Measurements from ENCODE around the gene CYTL1.
"Not testable (repeated sequence)": the region's sequence is repeated elsewhere in the genome, so short reads cannot be mapped to it uniquely, and the experiment has no call there.

The CYTL1 gene

GRCh38 chr4:5019274-5019673, at the start of gene CYTL1:
Gene CYTL1, minus strand, starts transcription at chr4:5019458. Its CDS starts 13 bp downstream, at chr4:5019445.
- in situ Hi-C loops (cut with HindIII; ENCODE audit: low pct_ligation_motif_present, low pct_unique_long_range_greater_than_20kb, low sequenced_read_pairs) = no loop called here
- no peak for DNase-seq

GRCh38 chr4:5067908-5068307, 48.6 kb upstream of the CYTL1 start:
- in situ Hi-C loops (cut with HindIII; ENCODE audit: low pct_ligation_motif_present, low pct_unique_long_range_greater_than_20kb, low sequenced_read_pairs) = no loop called here
- DNase-seq = no peak

GRCh38 chr4:5066968-5067367, 47.7 kb upstream of the CYTL1 start:
- DNase-seq; in situ Hi-C loops (cut with HindIII; ENCODE audit: low pct_ligation_motif_present, low pct_unique_long_range_greater_than_20kb, low sequenced_read_pairs): not testable (repeated sequence)

- in situ Hi-C loops (cut with HindIII; ENCODE audit: low pct_ligation_motif_present, low pct_unique_long_range_greater_than_20kb, low sequenced_read_pairs) = no loop called here
- DNase-seq = no peak
Measured at GRCh38 chr4:5066101-5066500, 46.8 kb upstream of the CYTL1 start.

GRCh38 chr4:5055411-5055810, 36.2 kb upstream of the CYTL1 start:
- no peak for DNase-seq
- in situ Hi-C loops (cut with HindIII; ENCODE audit: low pct_ligation_motif_present, low pct_unique_long_range_greater_than_20kb, low sequenced_read_pairs) = no loop called here

- peak; percentile 75 for DNase-seq
- in situ Hi-C loops (cut with HindIII; ENCODE audit: low pct_ligation_motif_present, low pct_unique_long_range_greater_than_20kb, low sequenced_read_pairs) = no loop called here
Measured at GRCh38 chr4:5054532-5054931, 35.3 kb upstream of the CYTL1 start.

- DNase-seq = no peak
- in situ Hi-C loops (cut with HindIII; ENCODE audit: low pct_ligation_motif_present, low pct_unique_long_range_greater_than_20kb, low sequenced_read_pairs) = no loop called here
Measured at GRCh38 chr4:5052726-5053425, 33.6 kb upstream of the CYTL1 start.

GRCh38 chr4:5052204-5052702, 33.0 kb upstream of the CYTL1 start:
- in situ Hi-C loops (cut with HindIII; ENCODE audit: low pct_ligation_motif_present, low pct_unique_long_range_greater_than_20kb, low sequenced_read_pairs) = no loop called here
- peak; percentile 55 for DNase-seq

- in situ Hi-C loops (cut with HindIII; ENCODE audit: low pct_ligation_motif_present, low pct_unique_long_range_greater_than_20kb, low sequenced_read_pairs) = no loop called here
- DNase-seq = peak; percentile 81
Measured at GRCh38 chr4:5051278-5052203, 32.3 kb upstream of the CYTL1 start, which contains the start of gene STK32B. Gene STK32B, plus strand, starts transcription at chr4:5051480.

- peak; percentile 77 for DNase-seq
- in situ Hi-C loops (cut with HindIII; ENCODE audit: low pct_ligation_motif_present, low pct_unique_long_range_greater_than_20kb, low sequenced_read_pairs) = no loop called here
Measured at GRCh38 chr4:5050520-5051277, 31.4 kb upstream of the CYTL1 start.

- in situ Hi-C loops (cut with HindIII; ENCODE audit: low pct_ligation_motif_present, low pct_unique_long_range_greater_than_20kb, low sequenced_read_pairs) = no loop called here
- DNase-seq = no peak
Measured at GRCh38 chr4:5048721-5049120, 29.5 kb upstream of the CYTL1 start.

GRCh38 chr4:5045097-5045496, 25.8 kb upstream of the CYTL1 start:
- in situ Hi-C loops (cut with HindIII; ENCODE audit: low pct_ligation_motif_present, low pct_unique_long_range_greater_than_20kb, low sequenced_read_pairs) = no loop called here
- DNase-seq = no peak

GRCh38 chr4:5044341-5044740, 25.1 kb upstream of the CYTL1 start:
- DNase-seq = no peak
- in situ Hi-C loops (cut with HindIII; ENCODE audit: low pct_ligation_motif_present, low pct_unique_long_range_greater_than_20kb, low sequenced_read_pairs) = no loop called here

GRCh38 chr4:5043579-5043978, 24.3 kb upstream of the CYTL1 start:
- DNase-seq = no peak
- in situ Hi-C loops (cut with HindIII; ENCODE audit: low pct_ligation_motif_present, low pct_unique_long_range_greater_than_20kb, low sequenced_read_pairs) = no loop called here

- DNase-seq = no peak
- in situ Hi-C loops (cut with HindIII; ENCODE audit: low pct_ligation_motif_present, low pct_unique_long_range_greater_than_20kb, low sequenced_read_pairs) = no loop called here
Measured at GRCh38 chr4:5041699-5042098, 22.4 kb upstream of the CYTL1 start.

- DNase-seq = no peak
Measured at GRCh38 chr4:5040856-5041620, 21.8 kb upstream of the CYTL1 start.

GRCh38 chr4:5039800-5040199, 20.5 kb upstream of the CYTL1 start:
- in situ Hi-C loops (cut with HindIII; ENCODE audit: low pct_ligation_motif_present, low pct_unique_long_range_greater_than_20kb, low sequenced_read_pairs) = no loop called here
- no peak for DNase-seq

More at GRCh38 chr4:5040856-5041620, 21.8 kb upstream of the CYTL1 start:
- in situ Hi-C loops (cut with HindIII; ENCODE audit: low pct_ligation_motif_present, low pct_unique_long_range_greater_than_20kb, low sequenced_read_pairs) = no loop called here

Data from ACHN (cell line).